ENCODE data around the gene OR8G5. TPM values are rescaled to one million over a fixed set of nuclear protein-coding genes. Genes with fewer than 3 reads are reported as not detected.
"Not testable (repeated sequence)": the region's sequence is repeated elsewhere in the genome, so short reads cannot be mapped to it uniquely, and the experiment has no call there.

Gene OR8G5
- total RNA-seq, 1 donor from 2014 or later = not detected

GRCh38 chr11:124240621-124241397 lies 15.4 kb upstream of the OR8G5 start, which contains the start of gene OR8G1:
TSS of gene OR8G1 (plus strand) at chr11:124241095. CDS start at chr11:124249676, 8,581 bp downstream.
- Histone ChIP-seq H3K4me3 (ENCODE audit: low read depth, low read length) (no peak within 1 kb of the TSS), H3K27me3 (ENCODE audit: control insufficient read depth, insufficient read depth, low read length) (no peaks in the 10 kb centered on the region), H3K36me3 (ENCODE audit: control insufficient read depth, insufficient read depth, low read length) (no peaks in the 10 kb centered on the region)
- no peak for DNase-seq (ENCODE audit: low read depth)
- TF ChIP-seq CTCF (IDR thresholded peaks at IDR 0.05; ENCODE audit: insufficient read depth, low read length, poor library complexity, severe bottlenecking) = no peak

- not testable (repeated sequence) for H3K27me3 ChIP-seq (ENCODE audit: control insufficient read depth, insufficient read depth, low read length); H3K36me3 ChIP-seq (ENCODE audit: control insufficient read depth, insufficient read depth, low read length); H3K4me3 ChIP-seq (ENCODE audit: low read depth, low read length); DNase-seq (ENCODE audit: low read depth)
These were observed 6.3 kb upstream of the OR8G5 start for GRCh38 chr11:124249869-124250268.

- not testable (repeated sequence) for H3K27me3 ChIP-seq (ENCODE audit: control insufficient read depth, insufficient read depth, low read length); H3K36me3 ChIP-seq (ENCODE audit: control insufficient read depth, insufficient read depth, low read length); H3K4me3 ChIP-seq (ENCODE audit: low read depth, low read length); DNase-seq (ENCODE audit: low read depth)
These were observed 8.9 kb downstream of the OR8G5 start for GRCh38 chr11:124265041-124265440.

GRCh38 chr11:124270886-124271285 lies 14.7 kb downstream of the OR8G5 start:
- H3K27me3 ChIP-seq (ENCODE audit: control insufficient read depth, insufficient read depth, low read length); H3K36me3 ChIP-seq (ENCODE audit: control insufficient read depth, insufficient read depth, low read length); H3K4me3 ChIP-seq (ENCODE audit: low read depth, low read length); DNase-seq (ENCODE audit: low read depth): not testable (repeated sequence)

- no peak for DNase-seq (ENCODE audit: low read depth)
- Histone ChIP-seq H3K27me3 (ENCODE audit: control insufficient read depth, insufficient read depth, low read length) (no peaks in the 10 kb centered on the region), H3K4me3 (ENCODE audit: low read depth, low read length) (no peak overlapping the region), H3K36me3 (ENCODE audit: control insufficient read depth, insufficient read depth, low read length) (no peaks in the 10 kb centered on the region)
- TF ChIP-seq CTCF (IDR thresholded peaks at IDR 0.05; ENCODE audit: insufficient read depth, low read length, poor library complexity, severe bottlenecking) = no peak
These were observed 17.8 kb downstream of the OR8G5 start for GRCh38 chr11:124274000-124274399.

GRCh38 chr11:124276081-124276480 lies 19.9 kb downstream of the OR8G5 start:
- TF ChIP-seq CTCF (IDR thresholded peaks at IDR 0.05; ENCODE audit: insufficient read depth, low read length, poor library complexity, severe bottlenecking) = no peak
- no peak for DNase-seq (ENCODE audit: low read depth)

GRCh38 chr11:124277207-124277606 lies 21.0 kb downstream of the OR8G5 start:
- H3K27me3 ChIP-seq (ENCODE audit: control insufficient read depth, insufficient read depth, low read length) = no peaks in the 10 kb centered on the region
- TF ChIP-seq CTCF (IDR thresholded peaks at IDR 0.05; ENCODE audit: insufficient read depth, low read length, poor library complexity, severe bottlenecking) = no peak
- DNase-seq (ENCODE audit: low read depth) = no peak
- no peak overlapping the region for H3K4me3 ChIP-seq (ENCODE audit: low read depth, low read length)
- no peaks in the 10 kb centered on the region for H3K36me3 ChIP-seq (ENCODE audit: control insufficient read depth, insufficient read depth, low read length)

More at GRCh38 chr11:124276081-124276480, 19.9 kb downstream of the OR8G5 start:
- Histone ChIP-seq H3K4me3 (ENCODE audit: low read depth, low read length) (no peak overlapping the region), H3K27me3 (ENCODE audit: control insufficient read depth, insufficient read depth, low read length) (no peaks in the 10 kb centered on the region), H3K36me3 (ENCODE audit: control insufficient read depth, insufficient read depth, low read length) (no peaks in the 10 kb centered on the region)

Data from kidney epithelial cell (primary cell).